Osteoblast (primary cell): ENCODE data around the gene EDC4. TPM values are rescaled to one million over a fixed set of nuclear protein-coding genes. Genes with fewer than 3 reads are reported as not detected.

Source experiments
- DNase-seq: peaks from one replicate; pipeline ENCODE4 v3.0.0; 2011; ENCODE audit warnings: low spot score, mixed read lengths; ENCODE audit not compliant: insufficient read length; ENCODE audit errors: missing footprints
- H2AFZ ChIP-seq: 2 replicates; pipeline ENCODE4 v1.6.0; 2011; ENCODE audit warnings: mild to moderate bottlenecking, low read length
- H3K27ac ChIP-seq: 2 replicates; pipeline ENCODE4 v1.5.1; 2011; ENCODE audit warnings: mild to moderate bottlenecking, low read depth, low read length, moderate library complexity
- H3K27me3 ChIP-seq: 2 replicates; pipeline ENCODE4 v1.6.0; 2012; ENCODE audit warnings: mild to moderate bottlenecking, control low read depth, inconsistent platforms, low read length, moderate library complexity; ENCODE audit not compliant: insufficient read depth
- H3K36me3 ChIP-seq: 2 replicates; pipeline ENCODE4 v1.5.1; 2011; ENCODE audit warnings: mild to moderate bottlenecking, low read length, control low read depth, moderate library complexity; ENCODE audit not compliant: insufficient read depth
- H3K4me1 ChIP-seq: 2 replicates; pipeline ENCODE4 v1.5.1; 2011; ENCODE audit warnings: mild to moderate bottlenecking, low read length, control low read depth, moderate library complexity; ENCODE audit not compliant: insufficient read depth
- H3K4me2 ChIP-seq: 2 replicates; pipeline ENCODE4 v1.6.0; 2011; ENCODE audit warnings: mild to moderate bottlenecking, low read length; ENCODE audit not compliant: insufficient read depth
- H3K4me3 ChIP-seq: fragments of 200-600 bp; sonication (generic); 3 replicates; pipeline ENCODE4 v1.5.1; 2012; ENCODE audit warnings: mild to moderate bottlenecking, low read length, inconsistent platforms; ENCODE audit not compliant: insufficient read depth
- H3K79me2 ChIP-seq: 2 replicates; pipeline ENCODE4 v1.6.0; 2012; ENCODE audit warnings: mild to moderate bottlenecking, low read length, control low read depth, inconsistent platforms; ENCODE audit not compliant: insufficient read depth
- H3K9me3 ChIP-seq: 2 replicates; pipeline ENCODE4 v1.5.1; 2011; ENCODE audit warnings: low read depth, low read length, control low read depth
- H4K20me1 ChIP-seq: 2 replicates; pipeline ENCODE4 v1.6.0; 2012; ENCODE audit warnings: mild to moderate bottlenecking, low read length, control low read depth; ENCODE audit not compliant: insufficient read depth
- CTCF ChIP-seq: IDR thresholded peaks from 2 replicates; pipeline ENCODE4 v1.5.1; 2011; ENCODE audit warnings: mild to moderate bottlenecking, low read depth, low read length, moderate library complexity; ENCODE audit errors: extremely low read depth
- total RNA-seq: library from RNA; depleted of rRNA; stranded (reverse); fragments of >200 nt; gene quantifications from 2 replicates; pipeline ENCODE4 v1.2.3, GENCODE V29; 2012

EDC4 gene
- total RNA-seq, 1 donor: 60.8 TPM

GRCh38 chr16:67883872-67884261, 11.0 kb downstream of the EDC4 start:
- Histone ChIP-seq H4K20me1 (peaks cover 30% of the 10 kb centered on the region), H3K4me2 (no peak overlapping the region), H3K4me3 (no peak overlapping the region), H3K27ac (no peak overlapping the region), H3K36me3 (peaks cover 54% of the 10 kb centered on the region), H3K27me3 (no peaks in the 10 kb centered on the region), H3K4me1 (peaks cover 8% of the 10 kb centered on the region), H2AFZ (no peak overlapping the region), H3K79me2 (no peaks in the 10 kb centered on the region), H3K9me3 (no peaks in the 10 kb centered on the region)
- TF ChIP-seq CTCF: peak; percentile 84
- DNase-seq: peak; percentile 99

- Histone ChIP-seq H3K4me1 (peaks cover 8% of the 10 kb centered on the region), H3K36me3 (peaks cover 45% of the 10 kb centered on the region), H3K27ac (peak within 1 kb of the TSS; percentile 28), H4K20me1 (peaks cover 28% of the 10 kb centered on the region), H3K4me2 (peak within 1 kb of the TSS; percentile 36), H3K79me2 (no peaks in the 10 kb centered on the region), H2AFZ (no peak within 1 kb of the TSS), H3K4me3 (no peak within 1 kb of the TSS), H3K27me3 (no peaks in the 10 kb centered on the region), H3K9me3 (no peaks in the 10 kb centered on the region)
- DNase-seq: peak; percentile 99
- TF ChIP-seq CTCF: no peak
These were observed 11.8 kb downstream of the EDC4 start, which contains the start of gene NRN1L for GRCh38 chr16:67884684-67885083. Gene NRN1L, plus strand, starts transcription at chr16:67884885. Its CDS starts 19 bp downstream, at chr16:67884904.

GRCh38 chr16:67885545-67885944, 12.7 kb downstream of the EDC4 start:
- H2AFZ ChIP-seq: no peak overlapping the region
- peak; percentile 46 for DNase-seq
- peaks cover 8% of the 10 kb centered on the region for H3K4me1 ChIP-seq
- no peak overlapping the region for H3K4me2 ChIP-seq
- no peaks in the 10 kb centered on the region for H3K9me3 ChIP-seq
- no peak overlapping the region for H3K27ac ChIP-seq
- peaks cover 25% of the 10 kb centered on the region for H4K20me1 ChIP-seq
- no peaks in the 10 kb centered on the region for H3K27me3 ChIP-seq
- H3K79me2 ChIP-seq: no peaks in the 10 kb centered on the region
- H3K36me3 ChIP-seq: peaks cover 37% of the 10 kb centered on the region
- H3K4me3 ChIP-seq: no peak overlapping the region
- no peak for TF ChIP-seq CTCF

- peaks cover 8% of the 10 kb centered on the region for H3K4me1 ChIP-seq
- no peak overlapping the region for H2AFZ ChIP-seq
- H3K9me3 ChIP-seq: no peaks in the 10 kb centered on the region
- no peaks in the 10 kb centered on the region for H3K27me3 ChIP-seq
- no peak overlapping the region for H3K4me2 ChIP-seq
- DNase-seq: peak; percentile 37
- H3K36me3 ChIP-seq: peaks cover 32% of the 10 kb centered on the region
- H3K79me2 ChIP-seq: no peaks in the 10 kb centered on the region
- H3K4me3 ChIP-seq: no peak overlapping the region
- H4K20me1 ChIP-seq: peaks cover 25% of the 10 kb centered on the region
- H3K27ac ChIP-seq: no peak overlapping the region
- TF ChIP-seq CTCF: no peak
These were observed 13.1 kb downstream of the EDC4 start for GRCh38 chr16:67885976-67886375.
